ENCODE data around the gene CYS1.

- TF ChIP-seq RAD21 (IDR thresholded peaks at IDR 0.05 in 1 of 2, conservative IDR thresholded peaks at IDR 0.05 in 1 of 2; ENCODE audit: low read depth in 2 of 2, low read length in 2 of 2) (no peak), TCF12 (IDR thresholded peaks at IDR 0.05; ENCODE audit: low read depth, low read length) (no peak), ATF2 (IDR thresholded peaks at IDR 0.05; ENCODE audit: low read length) (no peak), JUND (IDR thresholded peaks at IDR 0.05; ENCODE audit: low read length) (no peak), POLR2A (IDR thresholded peaks at IDR 0.05; ENCODE audit: control extremely low read depth in 1 of 2, low read depth in 2 of 2, low read length in 2 of 2) (no peak), POLR2AphosphoS5 (IDR thresholded peaks at IDR 0.05; ENCODE audit: low read depth, low read length) (no peak), RNF2 (IDR thresholded peaks at IDR 0.05; ENCODE audit: borderline replicate concordance, low read depth, low read length, missing control alignments, poor library complexity, severe bottlenecking) (no peak)
Measured at GRCh38 chr2:10035053-10035422, 45.2 kb downstream of the CYS1 start.

Measured in H1 (cell line).